IPS-NIHi7 (cell line): ENCODE data around the gene PFKL.
A peak's percentile ranks its signal among the peaks of the same experiment; 100 is the strongest.

Experiments used
- DNase-seq: peaks from one replicate; pipeline ENCODE4 v3.0.0; 2012; ENCODE audit warnings: mixed read lengths; ENCODE audit errors: extremely low spot score

Gene PFKL

GRCh38 chr21:44363278-44363677, 63.4 kb downstream of the PFKL start:
- DNase-seq: no peak

GRCh38 chr21:44364151-44365053, 64.5 kb downstream of the PFKL start:
- peak; percentile 46 for DNase-seq

- peak; percentile 3 for DNase-seq
Observed at GRCh38 chr21:44365251-44365966, 65.6 kb downstream of the PFKL start.

- peak; percentile 2 for DNase-seq
Observed at GRCh38 chr21:44365967-44366585, 66.2 kb downstream of the PFKL start.

GRCh38 chr21:44366586-44367211, 66.8 kb downstream of the PFKL start:
- DNase-seq: peak; percentile 4

GRCh38 chr21:44368711-44369446, 69.0 kb downstream of the PFKL start:
- peak; percentile 76 for DNase-seq

- DNase-seq: peak; percentile 81
Observed at GRCh38 chr21:44370027-44370735, 70.3 kb downstream of the PFKL start.

GRCh38 chr21:44370786-44371410, 71.0 kb downstream of the PFKL start:
- peak; percentile 11 for DNase-seq

GRCh38 chr21:44371596-44371995, 71.7 kb downstream of the PFKL start:
- DNase-seq: no peak

GRCh38 chr21:44372616-44373015, 72.8 kb downstream of the PFKL start:
- DNase-seq: no peak

GRCh38 chr21:44374601-44375280, 74.9 kb downstream of the PFKL start:
- DNase-seq: no peak

GRCh38 chr21:44375281-44375651, 75.4 kb downstream of the PFKL start:
- no peak for DNase-seq

- no peak for DNase-seq
Observed at GRCh38 chr21:44375761-44376241, 75.9 kb downstream of the PFKL start.

- no peak for DNase-seq
Observed at GRCh38 chr21:44376606-44377005, 76.8 kb downstream of the PFKL start.
